GM18951 (cell line): ENCODE measurements around the gene CASP10.
A peak's percentile ranks its signal among the peaks of the same experiment; 100 is the strongest.

ENCODE experiments used
- POLR2A ChIP-seq: IDR thresholded peaks from 4 replicates; pipeline ENCODE4 v1.6.1; 2011; ENCODE audit warnings: mild to moderate bottlenecking; ENCODE audit not compliant: insufficient read length, insufficient read depth; ENCODE audit errors: extremely low read depth
- in situ Hi-C: fragments of 300-500 bp; cut with MboI; formaldehyde crosslinking; loops from one replicate; pipeline ENCODE4 v1.12.0; 2022; ENCODE audit warnings: low sequenced_read_pairs, mixed read lengths, inconsistent platforms; ENCODE audit not compliant: unreplicated experiment

Gene CASP10

GRCh38 chr2:201242571-201243277, 59.8 kb downstream of the CASP10 start:
- TF ChIP-seq POLR2A: no peak
- in situ Hi-C loops: loop anchor here (10.0 kb wide), 1 partner anchor 122 kb away; no protein-coding TSS in a partner anchor

- in situ Hi-C loops: loop anchor here (10.0 kb wide), 1 partner anchor 120 kb away; no protein-coding TSS in a partner anchor
- no peak for TF ChIP-seq POLR2A
Measured at GRCh38 chr2:201244829-201245228, 61.9 kb downstream of the CASP10 start.

- in situ Hi-C loops: loop anchor here (10.0 kb wide), 1 partner anchor 119 kb away; no protein-coding TSS in a partner anchor
- TF ChIP-seq POLR2A: no peak
Measured at GRCh38 chr2:201246280-201246679, 63.3 kb downstream of the CASP10 start.

GRCh38 chr2:201248288-201248844, 65.4 kb downstream of the CASP10 start:
- TF ChIP-seq POLR2A: no peak
- in situ Hi-C loops: loop anchor here (10.0 kb wide), 1 partner anchor 116 kb away; no protein-coding TSS in a partner anchor

- no peak for TF ChIP-seq POLR2A
- in situ Hi-C loops: loop anchor here (10.0 kb wide), 1 partner anchor 115 kb away; no protein-coding TSS in a partner anchor
Measured at GRCh38 chr2:201249889-201250288, 66.9 kb downstream of the CASP10 start.

GRCh38 chr2:201250741-201251140, 67.8 kb downstream of the CASP10 start:
- in situ Hi-C loops: no loop called here
- TF ChIP-seq POLR2A: no peak

GRCh38 chr2:201254081-201254730, 71.3 kb downstream of the CASP10 start:
- no peak for TF ChIP-seq POLR2A
- in situ Hi-C loops: no loop called here

- TF ChIP-seq POLR2A: no peak
- in situ Hi-C loops: no loop called here
Measured at GRCh38 chr2:201255408-201256033, 72.6 kb downstream of the CASP10 start.

GRCh38 chr2:201256082-201256481, 73.1 kb downstream of the CASP10 start:
- in situ Hi-C loops: no loop called here
- no peak for TF ChIP-seq POLR2A

- in situ Hi-C loops: no loop called here
- no peak for TF ChIP-seq POLR2A
Measured at GRCh38 chr2:201257381-201257955, 74.5 kb downstream of the CASP10 start.

GRCh38 chr2:201257956-201258665, 75.2 kb downstream of the CASP10 start:
- in situ Hi-C loops: no loop called here
- peak; percentile 39 for TF ChIP-seq POLR2A
